Endothelial cell of umbilical vein (primary cell): ENCODE measurements around the gene ADCY7.

Source experiments
- GATA2 ChIP-seq: IDR thresholded peaks from 2 replicates; pipeline ENCODE4 v1.7.0; 2011; ENCODE audit warnings: low read depth, mild to moderate bottlenecking, moderate library complexity, mixed read lengths, low read length; ENCODE audit not compliant: insufficient read length, insufficient read depth
- TF ChIP-seq, protein P1 (sequence below), 2 donors: IDR thresholded peaks; 1 replicate in 1 of 2; 2 replicates in 1 of 2; pipeline ENCODE4 v1.5.1; 2011; ENCODE audit warnings: low read length in 2 of 2, mild to moderate bottlenecking in 2 of 2, moderate library complexity in 2 of 2, control low read depth in 1 of 2, inconsistent platforms in 1 of 2, low read depth in 1 of 2; ENCODE audit not compliant: insufficient read depth in 1 of 2; ENCODE audit errors: extremely low read depth in 1 of 2
- TF ChIP-seq, protein P2 (sequence below): IDR thresholded peaks from 2 replicates; pipeline ENCODE4 v1.6.1; 2011; ENCODE audit not compliant: insufficient read depth, insufficient read length

DNA sequence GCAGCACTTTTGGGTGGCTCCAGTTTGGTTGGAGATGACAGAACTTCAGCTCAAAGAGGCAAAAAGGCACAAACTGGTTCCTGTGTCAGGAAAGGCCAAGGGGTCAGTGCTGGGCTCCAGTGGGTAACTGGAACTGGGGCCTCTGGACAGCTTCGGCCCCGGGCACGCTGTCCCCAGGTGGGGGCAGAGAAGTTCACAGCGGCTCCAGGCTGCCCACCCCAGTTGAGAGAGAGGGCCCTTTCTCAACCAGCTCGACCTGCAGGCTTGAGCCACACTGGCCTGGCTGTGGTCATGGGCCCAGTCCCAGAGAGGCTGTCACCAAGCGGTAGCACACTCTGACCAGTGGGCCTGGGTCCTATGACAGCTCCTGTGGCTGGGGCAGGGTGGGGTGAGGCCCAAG, 24.5 kb downstream of the ADCY7 start:
- TF ChIP-seq, protein P1, sequence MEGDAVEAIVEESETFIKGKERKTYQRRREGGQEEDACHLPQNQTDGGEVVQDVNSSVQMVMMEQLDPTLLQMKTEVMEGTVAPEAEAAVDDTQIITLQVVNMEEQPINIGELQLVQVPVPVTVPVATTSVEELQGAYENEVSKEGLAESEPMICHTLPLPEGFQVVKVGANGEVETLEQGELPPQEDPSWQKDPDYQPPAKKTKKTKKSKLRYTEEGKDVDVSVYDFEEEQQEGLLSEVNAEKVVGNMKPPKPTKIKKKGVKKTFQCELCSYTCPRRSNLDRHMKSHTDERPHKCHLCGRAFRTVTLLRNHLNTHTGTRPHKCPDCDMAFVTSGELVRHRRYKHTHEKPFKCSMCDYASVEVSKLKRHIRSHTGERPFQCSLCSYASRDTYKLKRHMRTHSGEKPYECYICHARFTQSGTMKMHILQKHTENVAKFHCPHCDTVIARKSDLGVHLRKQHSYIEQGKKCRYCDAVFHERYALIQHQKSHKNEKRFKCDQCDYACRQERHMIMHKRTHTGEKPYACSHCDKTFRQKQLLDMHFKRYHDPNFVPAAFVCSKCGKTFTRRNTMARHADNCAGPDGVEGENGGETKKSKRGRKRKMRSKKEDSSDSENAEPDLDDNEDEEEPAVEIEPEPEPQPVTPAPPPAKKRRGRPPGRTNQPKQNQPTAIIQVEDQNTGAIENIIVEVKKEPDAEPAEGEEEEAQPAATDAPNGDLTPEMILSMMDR (IDR thresholded peaks at IDR 0.05; ENCODE audit: extremely low read depth in 1 of 2, insufficient read depth in 1 of 2, low read depth in 1 of 2, low read length in 2 of 2): no peak
- TF ChIP-seq, protein P2, sequence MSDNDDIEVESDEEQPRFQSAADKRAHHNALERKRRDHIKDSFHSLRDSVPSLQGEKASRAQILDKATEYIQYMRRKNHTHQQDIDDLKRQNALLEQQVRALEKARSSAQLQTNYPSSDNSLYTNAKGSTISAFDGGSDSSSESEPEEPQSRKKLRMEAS: no peak
- no peak for TF ChIP-seq GATA2
